Amniotic stem cell (primary cell): ENCODE results near the gene ARMH4.
A peak's percentile ranks its signal among the peaks of the same experiment; 100 is the strongest.
"Not testable (repeated sequence)": the region's sequence is repeated elsewhere in the genome, so short reads cannot be mapped to it uniquely, and the experiment has no call there.

Experiments
- DNase-seq: peaks from one replicate; lab custom pipeline; 2025; lab: John Stamatoyannopoulos, UW

The ARMH4 gene

GRCh38 chr14:58146399-58146798 is 5.6 kb downstream of the ARMH4 start:
- no peak for DNase-seq

DNA sequence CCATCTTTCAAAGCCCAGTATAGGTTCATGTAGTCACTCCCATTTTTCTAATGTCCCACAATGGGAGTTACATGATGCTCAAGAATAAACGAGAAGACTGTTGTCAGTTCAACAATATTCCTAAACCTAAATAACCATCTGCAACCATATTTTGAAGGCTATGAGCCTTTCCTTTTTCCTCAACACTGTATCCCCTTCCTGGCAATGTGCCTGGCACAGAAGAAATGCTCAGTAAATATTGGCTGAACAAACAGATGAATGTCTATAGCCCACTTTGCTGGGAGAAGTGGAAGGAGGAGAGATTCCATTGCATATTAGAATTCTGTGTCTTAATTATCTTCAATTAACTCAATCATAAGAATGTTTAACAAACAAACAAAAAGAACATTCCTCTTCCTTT is 6.1 kb downstream of the ARMH4 start:
- DNase-seq: no peak

- no peak for DNase-seq
Observed at GRCh38 chr14:58143106-58143505, 8.9 kb downstream of the ARMH4 start.

GRCh38 chr14:58141893-58142292 is 10.1 kb downstream of the ARMH4 start:
- no peak for DNase-seq

- no peak for DNase-seq
Observed at GRCh38 chr14:58138714-58139482, 13.1 kb downstream of the ARMH4 start.

GRCh38 chr14:58138031-58138713 is 13.8 kb downstream of the ARMH4 start:
- DNase-seq: no peak

GRCh38 chr14:58133739-58134138 is 18.3 kb downstream of the ARMH4 start:
- no peak for DNase-seq

GRCh38 chr14:58131386-58131785 is 20.6 kb downstream of the ARMH4 start:
- no peak for DNase-seq

DNA sequence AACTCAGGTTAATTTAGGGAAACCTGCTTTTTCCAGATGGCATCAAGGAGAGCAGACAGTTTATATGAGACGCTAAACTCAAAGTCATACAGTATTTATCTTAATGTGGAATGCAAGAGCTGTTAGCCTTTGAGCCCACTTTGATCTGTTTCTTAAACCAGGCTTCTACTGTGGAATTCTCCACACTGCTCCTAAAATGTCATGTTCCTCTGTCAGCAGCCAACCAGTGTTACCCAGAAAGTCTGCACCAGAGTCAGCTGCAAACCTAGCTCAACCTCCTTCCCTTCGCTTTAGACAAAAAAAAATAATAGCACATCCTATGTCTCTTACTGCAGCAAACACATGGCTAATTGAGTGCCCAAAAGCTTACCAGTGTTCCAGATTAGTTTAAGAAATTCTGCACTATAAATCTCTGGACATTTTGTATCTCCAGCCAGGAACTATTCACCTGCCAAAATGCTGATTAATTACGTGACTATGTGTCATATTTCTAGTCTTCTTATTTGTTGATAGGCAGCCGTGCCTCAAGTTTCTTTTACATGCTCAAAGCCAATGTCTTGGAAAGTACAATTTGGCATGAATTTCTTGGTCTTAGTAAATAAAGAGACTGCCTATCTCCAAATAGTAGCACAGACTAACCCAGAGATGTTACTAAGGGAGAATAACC is 21.8 kb downstream of the ARMH4 start:
- no peak for DNase-seq

- no peak for DNase-seq
Observed at GRCh38 chr14:58129208-58129607, 22.8 kb downstream of the ARMH4 start.

GRCh38 chr14:58128416-58128815 is 23.6 kb downstream of the ARMH4 start:
- DNase-seq: no peak

DNA sequence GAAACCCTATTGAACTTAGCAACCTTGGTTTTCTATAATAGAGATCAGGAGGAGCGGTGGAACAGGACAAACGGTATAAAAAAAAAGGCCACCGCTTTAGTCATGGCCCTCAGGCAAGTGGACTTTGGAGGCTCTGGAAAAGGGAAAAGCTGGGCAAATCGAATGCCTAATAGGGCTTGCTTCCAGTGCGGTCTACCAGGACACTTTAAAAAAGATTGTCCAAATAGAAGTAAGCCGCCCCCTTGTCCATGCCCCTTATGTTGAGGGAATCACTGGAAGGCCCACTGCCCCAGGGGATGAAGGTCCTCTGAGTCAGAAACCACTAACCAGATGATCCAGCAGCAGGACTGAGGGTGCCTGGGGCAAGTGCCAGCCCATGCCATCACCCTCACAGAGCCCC is 29.5 kb downstream of the ARMH4 start:
- not testable (repeated sequence) for DNase-seq

DNA sequence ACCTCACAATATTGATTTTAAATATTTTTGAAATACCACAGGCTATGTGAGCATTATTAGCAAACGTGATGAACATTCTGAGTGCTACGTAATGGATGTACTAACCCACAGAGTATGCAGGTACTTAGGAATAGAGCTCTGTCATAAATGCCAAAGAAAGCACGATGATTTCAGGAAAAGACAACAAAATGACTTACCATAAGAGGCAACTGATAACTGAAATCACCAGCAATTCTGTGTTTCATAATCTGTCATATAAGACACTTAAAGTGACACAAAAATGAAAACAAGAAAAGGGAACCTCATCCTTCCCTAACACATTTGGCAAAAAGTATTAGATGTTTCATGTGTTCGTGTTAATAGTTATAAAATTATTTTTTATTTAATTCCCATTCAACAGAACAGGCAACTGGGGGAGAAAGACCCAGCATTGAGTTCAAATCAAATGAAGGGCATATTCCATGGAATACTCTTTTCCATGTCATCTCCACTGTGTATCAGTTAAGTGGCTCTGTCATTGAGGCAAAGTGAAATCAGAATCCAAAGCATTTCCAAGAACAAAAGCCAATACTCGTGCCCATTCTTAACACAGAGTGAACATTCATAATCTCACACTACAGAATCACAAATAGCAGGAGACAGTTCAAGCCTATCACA is 30.4 kb downstream of the ARMH4 start:
- DNase-seq: no peak

DNA sequence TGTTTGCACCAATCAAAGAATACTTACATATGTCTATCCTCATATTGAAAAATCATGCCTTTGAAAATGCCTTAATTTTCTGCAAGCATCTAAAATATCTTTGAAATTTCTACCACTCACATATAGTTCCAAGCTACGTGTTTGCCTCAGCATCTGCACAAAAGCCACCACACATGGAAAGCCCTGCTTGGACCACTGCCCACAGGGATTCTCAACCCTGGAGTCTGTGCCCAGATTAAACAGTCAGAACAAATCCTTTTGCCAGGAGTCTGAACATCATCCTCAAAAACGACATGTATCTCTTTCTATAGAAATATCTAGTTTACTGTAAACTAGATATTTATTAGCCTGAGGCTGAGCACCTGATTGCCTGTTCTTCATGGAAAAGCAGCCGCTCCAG is 32.6 kb downstream of the ARMH4 start:
- no peak for DNase-seq

- DNase-seq: no peak
Observed at GRCh38 chr14:58118097-58118815, 33.8 kb downstream of the ARMH4 start.

DNA sequence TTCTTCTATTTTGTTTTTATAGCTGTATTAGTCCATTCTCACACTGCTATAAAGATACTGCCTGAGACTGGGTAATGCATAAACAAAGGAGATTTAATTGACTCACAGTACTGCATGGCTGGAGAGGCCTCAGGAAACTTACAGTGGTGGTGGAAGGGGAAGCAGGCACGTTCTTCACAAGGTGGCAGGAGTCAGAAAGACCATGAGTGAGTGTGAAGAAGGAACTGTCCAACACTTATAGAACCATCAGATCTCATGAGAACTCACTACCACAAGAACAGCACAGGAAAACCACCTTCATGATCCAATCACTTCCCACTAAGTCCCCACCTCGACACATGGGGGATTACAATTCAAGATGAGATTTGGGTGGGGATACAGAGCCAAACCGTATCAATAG is 42.3 kb downstream of the ARMH4 start:
- DNase-seq: no peak

GRCh38 chr14:58108717-58109116 is 43.3 kb downstream of the ARMH4 start:
- no peak for DNase-seq

- peak; percentile 41 for DNase-seq
Observed at GRCh38 chr14:58107947-58108552, 44.0 kb downstream of the ARMH4 start.

DNA sequence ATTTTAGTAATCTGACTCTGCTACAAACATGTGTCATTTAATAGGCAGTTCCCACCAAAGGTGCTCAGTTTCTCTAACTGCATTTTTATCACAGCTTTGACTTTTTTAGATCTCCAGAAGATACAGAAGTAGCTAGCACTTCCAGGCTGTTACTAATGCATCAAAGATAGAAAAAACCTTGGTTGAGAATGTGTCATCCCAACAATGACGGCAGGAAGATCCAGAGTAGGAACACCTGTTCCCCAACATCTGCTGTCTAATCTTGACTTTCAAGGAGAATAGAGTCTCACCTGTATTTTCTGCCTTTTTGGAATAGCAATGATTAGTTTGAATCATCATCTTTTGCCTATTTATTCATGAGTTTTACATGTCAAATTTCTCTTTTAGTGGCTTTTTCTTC is 45.0 kb downstream of the ARMH4 start:
- DNase-seq: no peak

DNA sequence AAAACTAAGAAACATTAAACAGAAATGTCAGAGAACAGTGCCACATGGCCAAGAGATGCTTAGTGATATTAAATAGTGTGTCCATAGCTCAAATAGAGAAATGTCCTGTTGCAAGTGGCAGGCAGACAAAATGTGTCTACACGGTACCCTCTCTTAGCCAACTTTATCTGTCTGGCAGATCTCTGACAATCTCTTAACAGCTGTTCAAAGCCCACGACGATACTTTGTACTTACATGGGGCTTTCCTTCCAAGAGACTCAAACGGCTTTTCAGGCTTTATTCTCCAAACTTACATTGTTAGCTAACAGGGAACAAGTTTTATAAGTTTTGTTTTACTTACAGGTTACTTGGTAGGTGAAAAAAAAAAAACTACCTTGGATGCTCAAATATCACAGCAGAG is 45.6 kb downstream of the ARMH4 start:
- no peak for DNase-seq

DNA sequence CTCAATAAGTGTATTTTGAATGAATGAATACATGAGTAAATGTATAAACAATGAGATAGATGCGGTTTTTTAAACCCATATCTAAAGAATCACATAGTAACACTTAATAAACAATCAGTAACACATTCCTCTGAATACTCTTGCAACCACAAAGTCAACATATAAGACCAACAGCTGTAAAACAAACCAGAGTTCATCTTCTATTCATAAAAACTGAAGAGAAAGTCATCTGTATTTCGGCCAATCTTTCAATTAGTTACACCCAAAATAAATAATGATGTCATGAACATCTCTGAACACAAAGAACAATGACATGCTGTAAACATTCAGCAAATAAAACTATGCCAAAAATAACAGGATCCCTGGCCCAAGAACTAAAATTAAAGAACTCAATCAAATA is 47.2 kb downstream of the ARMH4 start:
- DNase-seq: no peak
